ENCODE measurements around the gene GPRC5B.

The GPRC5B gene

GRCh38 chr16:19884611-19885450, at the start of gene GPRC5B:
TSS of gene GPRC5B (minus strand) at chr16:19884848. CDS start at chr16:19872845, 12,003 bp downstream.
- DNase-seq (ENCODE audit: low read depth in 1 of 2, low spot score in 1 of 2): peak in 1 of 2 donors; percentile 23

- no peak for DNase-seq (ENCODE audit: low read depth in 1 of 2, low spot score in 1 of 2)
These were observed 49.1 kb upstream of the GPRC5B start for GRCh38 chr16:19933740-19934139.

- no peak for DNase-seq (ENCODE audit: low read depth in 1 of 2, low spot score in 1 of 2)
These were observed 44.4 kb upstream of the GPRC5B start for GRCh38 chr16:19929062-19929511.

GRCh38 chr16:19928432-19928831, 43.8 kb upstream of the GPRC5B start:
- no peak for DNase-seq (ENCODE audit: low read depth in 1 of 2, low spot score in 1 of 2)

GRCh38 chr16:19926449-19927390, 42.1 kb upstream of the GPRC5B start:
- no peak for DNase-seq (ENCODE audit: low read depth in 1 of 2, low spot score in 1 of 2)

- no peak for DNase-seq (ENCODE audit: low read depth in 1 of 2, low spot score in 1 of 2)
These were observed 38.7 kb upstream of the GPRC5B start for GRCh38 chr16:19923396-19923795.

- DNase-seq (ENCODE audit: low read depth in 1 of 2, low spot score in 1 of 2): no peak
These were observed 34.5 kb upstream of the GPRC5B start for GRCh38 chr16:19919142-19919541.

- no peak for DNase-seq (ENCODE audit: low read depth in 1 of 2, low spot score in 1 of 2)
These were observed 31.4 kb upstream of the GPRC5B start for GRCh38 chr16:19916064-19916463.

GRCh38 chr16:19914877-19915276, 30.2 kb upstream of the GPRC5B start:
- no peak for DNase-seq (ENCODE audit: low read depth in 1 of 2, low spot score in 1 of 2)

GRCh38 chr16:19913340-19913645, 28.6 kb upstream of the GPRC5B start:
- DNase-seq (ENCODE audit: low read depth in 1 of 2, low spot score in 1 of 2): no peak

- no peak for DNase-seq (ENCODE audit: low read depth in 1 of 2, low spot score in 1 of 2)
These were observed 28.0 kb upstream of the GPRC5B start for GRCh38 chr16:19912455-19913339.

- no peak for DNase-seq (ENCODE audit: low read depth in 1 of 2, low spot score in 1 of 2)
These were observed 27.3 kb upstream of the GPRC5B start for GRCh38 chr16:19911747-19912454.

GRCh38 chr16:19911204-19911603, 26.6 kb upstream of the GPRC5B start:
- no peak for DNase-seq (ENCODE audit: low read depth in 1 of 2, low spot score in 1 of 2)

- no peak for DNase-seq (ENCODE audit: low read depth in 1 of 2, low spot score in 1 of 2)
These were observed 25.2 kb upstream of the GPRC5B start for GRCh38 chr16:19909750-19910322.

- DNase-seq (ENCODE audit: low read depth in 1 of 2, low spot score in 1 of 2): no peak
These were observed 24.3 kb upstream of the GPRC5B start for GRCh38 chr16:19908921-19909320.

GRCh38 chr16:19907161-19907992, 22.7 kb upstream of the GPRC5B start:
- peak; percentile 52 to 53 for DNase-seq (ENCODE audit: low read depth in 1 of 2, low spot score in 1 of 2)

- DNase-seq (ENCODE audit: low read depth in 1 of 2, low spot score in 1 of 2): no peak
These were observed 16.5 kb upstream of the GPRC5B start for GRCh38 chr16:19901164-19901563.

GRCh38 chr16:19899605-19899955, 14.9 kb upstream of the GPRC5B start:
- no peak for DNase-seq (ENCODE audit: low read depth in 1 of 2, low spot score in 1 of 2)

GRCh38 chr16:19898924-19899604, 14.4 kb upstream of the GPRC5B start:
- no peak for DNase-seq (ENCODE audit: low read depth in 1 of 2, low spot score in 1 of 2)
